Left hindlimb (tissue), 1 donor: ENCODE data around the gene LMF1.
"Not testable (repeated sequence)": the region's sequence is repeated elsewhere in the genome, so short reads cannot be mapped to it uniquely, and the experiment has no call there.

Experiments used
- DNase-seq: peaks from one replicate; pipeline ENCODE4 v3.0.0-alpha.2; 2018

LMF1 gene

GRCh38 chr16:822909-823297 lies 147.9 kb downstream of the LMF1 start:
- DNase-seq, result no peak

GRCh38 chr16:822174-822908 lies 148.4 kb downstream of the LMF1 start:
- no peak for DNase-seq

DNA sequence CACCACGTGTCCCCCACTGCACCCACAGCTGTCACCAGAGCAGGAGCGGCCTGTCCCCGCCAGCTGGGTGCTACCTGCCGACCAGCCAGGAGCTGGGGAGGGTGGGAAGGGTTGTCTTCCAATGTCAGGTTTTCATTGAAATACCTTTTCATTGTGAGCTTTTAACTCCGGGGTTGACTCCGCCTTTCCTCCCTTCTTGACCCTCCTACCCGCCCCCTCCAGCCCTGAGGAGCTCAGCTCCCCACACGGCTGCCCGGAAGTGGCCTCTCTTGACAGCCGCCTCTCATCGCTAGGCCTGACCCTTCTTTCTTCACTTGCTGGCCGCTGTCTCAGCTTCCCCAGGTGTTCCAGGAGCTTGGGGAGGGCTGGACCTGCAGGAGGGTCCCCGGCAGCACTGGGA lies 149.0 kb downstream of the LMF1 start:
- no peak for DNase-seq

GRCh38 chr16:820748-821147 lies 150.0 kb downstream of the LMF1 start:
- no peak for DNase-seq

- DNase-seq, result not testable (repeated sequence)
Measured at GRCh38 chr16:820044-820408, 150.8 kb downstream of the LMF1 start.

GRCh38 chr16:819336-820043 lies 151.3 kb downstream of the LMF1 start:
- no peak for DNase-seq

DNA sequence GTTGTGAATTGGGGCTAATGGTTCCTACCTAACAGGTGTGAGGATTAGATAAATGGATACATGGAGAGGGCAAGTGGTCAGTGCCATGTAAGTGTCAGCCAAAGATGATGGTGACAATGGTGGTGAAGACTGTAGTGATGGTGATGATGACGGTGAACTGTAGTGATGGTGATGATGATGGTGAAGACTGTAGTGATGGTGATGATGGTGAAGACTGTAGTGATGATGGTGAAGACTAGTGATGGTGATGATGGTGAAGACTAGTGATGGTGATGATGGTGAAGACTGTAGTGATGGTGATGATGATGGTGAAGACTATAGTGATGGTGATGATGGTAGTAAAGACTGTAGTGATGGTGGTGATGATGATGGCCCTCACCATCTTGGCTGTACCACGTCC lies 152.2 kb downstream of the LMF1 start:
- no peak for DNase-seq

DNA sequence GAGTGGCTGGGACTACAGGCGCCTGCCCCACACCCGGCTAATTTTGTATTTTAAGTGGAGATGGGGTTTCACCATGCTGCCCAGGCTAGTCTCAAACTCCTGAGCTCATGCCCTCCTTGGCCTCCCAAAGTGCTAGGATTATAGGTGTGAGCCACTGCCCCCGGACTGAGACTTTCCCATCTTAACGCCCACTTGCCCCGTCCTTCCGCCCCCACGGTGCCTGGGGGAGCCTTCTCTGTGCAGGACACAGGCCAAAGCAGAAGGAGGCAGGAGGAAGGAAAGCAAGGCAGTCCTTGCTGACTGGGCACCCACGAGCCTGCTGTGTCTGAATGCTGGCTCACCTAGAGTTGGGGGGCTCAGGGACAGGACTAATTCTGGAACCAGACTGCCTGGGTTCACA lies 152.7 kb downstream of the LMF1 start:
- no peak for DNase-seq

DNA sequence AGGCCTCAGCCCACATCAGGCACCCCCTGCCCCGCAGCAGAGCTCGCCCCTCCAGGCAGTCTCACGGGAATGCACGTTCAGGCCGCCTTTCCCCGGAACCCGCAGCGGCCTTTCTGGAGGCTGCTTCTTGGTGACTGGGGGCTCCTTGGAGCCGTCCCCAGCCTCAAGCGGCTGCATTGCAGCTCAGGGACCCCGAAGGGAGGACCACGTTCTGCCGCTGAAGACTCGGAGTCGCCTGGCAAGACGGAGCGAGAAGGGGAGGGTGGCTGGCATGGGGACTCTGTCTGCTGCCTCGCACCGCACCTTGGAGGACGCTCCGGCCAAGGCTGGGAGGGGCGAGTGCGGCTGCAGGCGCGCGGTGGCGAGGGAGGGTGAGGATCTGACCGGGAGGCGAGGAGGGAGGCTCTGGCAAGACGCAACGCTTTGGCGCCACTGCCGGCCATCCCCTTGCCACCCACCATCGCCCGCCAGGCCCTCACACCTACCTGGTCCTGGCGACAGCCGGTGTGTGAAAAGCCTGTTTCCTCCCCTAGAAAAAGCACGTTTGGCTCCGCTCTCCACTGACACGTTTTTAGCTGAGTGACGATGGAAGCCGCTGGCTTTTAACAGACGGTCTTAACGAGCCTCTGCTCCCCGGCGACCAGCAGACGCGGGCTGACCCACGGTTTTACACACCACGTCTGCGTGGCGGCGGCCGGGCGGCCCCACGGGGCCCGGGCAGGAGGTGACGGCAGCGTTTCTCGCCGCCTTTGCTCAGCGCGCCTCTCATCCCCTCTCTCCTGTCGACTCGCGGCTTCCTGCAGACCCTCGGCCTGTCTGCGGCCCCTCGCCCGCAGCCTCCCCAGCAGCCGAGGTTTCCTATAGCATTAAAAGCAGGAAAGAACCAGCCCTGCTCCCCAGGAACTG lies 153.5 kb downstream of the LMF1 start:
- no peak for DNase-seq

GRCh38 chr16:815861-816260 lies 154.9 kb downstream of the LMF1 start:
- no peak for DNase-seq

GRCh38 chr16:814974-815373 lies 155.8 kb downstream of the LMF1 start:
- no peak for DNase-seq

- DNase-seq, result no peak
Measured at GRCh38 chr16:813916-814412, 156.8 kb downstream of the LMF1 start.

- DNase-seq, result no peak
Measured at GRCh38 chr16:813204-813915, 157.4 kb downstream of the LMF1 start.

- DNase-seq, result no peak
Measured at GRCh38 chr16:808085-808386, 162.7 kb downstream of the LMF1 start.

GRCh38 chr16:807347-808084 lies 163.3 kb downstream of the LMF1 start:
- DNase-seq, result peak; percentile 94

GRCh38 chr16:805474-805873 lies 165.3 kb downstream of the LMF1 start:
- DNase-seq, result no peak

GRCh38 chr16:804193-805048 lies 166.4 kb downstream of the LMF1 start:
- DNase-seq, result no peak

GRCh38 chr16:803754-804080 lies 167.1 kb downstream of the LMF1 start:
- no peak for DNase-seq
